Activated gamma-delta T cell treated with anti-CD3 and anti-CD28 coated beads, Interleukin-2, amount 50 U/mL, for 16 hours (primary cell): Measurements from ENCODE around the gene CD93.

Experiments
- DNase-seq: peaks from one replicate; pipeline ENCODE4 v3.0.0-alpha.2; 2020; ENCODE audit warnings: low read depth

Gene CD93

DNA sequence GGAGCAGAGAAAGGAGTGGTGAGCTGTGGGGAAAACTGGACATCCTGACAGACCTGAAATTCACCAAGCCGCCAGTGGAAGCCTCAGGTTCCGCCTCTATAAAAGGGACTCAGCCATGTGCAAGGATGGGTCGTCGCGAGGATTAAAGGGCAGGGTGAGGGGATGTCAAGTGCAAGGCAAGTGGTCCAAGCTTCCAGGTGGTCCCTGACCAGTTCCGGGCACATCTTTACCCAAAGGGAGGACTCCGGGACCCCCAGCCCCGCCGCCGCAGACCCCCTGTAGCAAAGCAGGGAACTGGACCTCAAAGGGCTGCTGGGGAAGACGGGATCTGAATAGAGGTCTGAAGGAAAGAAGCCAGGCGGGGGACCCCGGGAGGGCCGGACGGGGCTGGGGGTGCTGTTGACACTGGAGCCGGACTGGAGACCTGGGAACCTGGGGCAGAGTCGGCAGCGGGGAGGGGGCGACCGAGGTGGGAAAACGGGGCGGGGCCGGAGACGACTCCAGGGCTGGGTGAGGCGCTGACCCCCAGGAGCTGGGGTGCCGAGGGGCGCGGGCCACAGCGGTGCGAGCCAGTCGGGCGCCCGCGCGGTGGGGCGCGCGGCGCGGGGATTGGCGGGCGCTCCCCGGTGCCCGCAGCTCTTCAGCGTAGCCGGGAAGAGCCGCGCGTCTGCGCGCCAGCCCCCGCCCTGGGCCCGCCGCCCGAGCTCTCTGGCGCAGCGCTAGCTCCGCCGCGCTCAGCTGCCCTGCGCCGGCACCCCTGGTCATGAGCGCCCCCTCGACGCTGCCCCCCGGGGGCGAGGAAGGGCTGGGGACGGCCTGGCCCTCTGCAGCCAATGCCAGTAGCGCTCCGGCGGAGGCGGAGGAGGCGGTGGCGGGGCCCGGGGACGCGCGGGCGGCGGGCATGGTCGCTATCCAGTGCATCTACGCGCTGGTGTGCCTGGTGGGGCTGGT, 51.1 kb downstream of the CD93 start, which contains the start of gene SSTR4:
TSS of gene SSTR4 (plus strand) at position 592 of the 951 bp plus-strand sequence. CDS start at position 764, 172 bp downstream.
- DNase-seq = no peak

DNA sequence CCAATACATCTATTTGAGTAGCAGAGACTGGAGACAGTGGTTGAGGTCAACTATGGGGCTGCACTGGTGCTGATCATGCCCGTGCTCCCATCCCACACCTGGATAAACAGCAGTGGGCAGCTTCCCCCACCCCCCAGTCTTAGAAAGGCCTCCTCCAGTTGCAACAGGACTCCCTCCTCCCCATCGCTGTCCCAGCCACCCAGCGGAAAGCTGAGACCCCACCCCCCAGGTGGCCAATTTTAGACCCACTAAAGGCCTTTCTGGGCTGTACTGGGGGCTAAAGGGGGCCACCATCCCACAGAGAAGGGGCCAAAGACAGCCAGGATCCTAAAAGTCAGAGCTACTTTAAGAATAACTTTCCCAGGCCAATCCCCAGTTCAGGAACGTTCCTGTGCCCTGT, 52.2 kb downstream of the CD93 start:
- DNase-seq = no peak

DNA sequence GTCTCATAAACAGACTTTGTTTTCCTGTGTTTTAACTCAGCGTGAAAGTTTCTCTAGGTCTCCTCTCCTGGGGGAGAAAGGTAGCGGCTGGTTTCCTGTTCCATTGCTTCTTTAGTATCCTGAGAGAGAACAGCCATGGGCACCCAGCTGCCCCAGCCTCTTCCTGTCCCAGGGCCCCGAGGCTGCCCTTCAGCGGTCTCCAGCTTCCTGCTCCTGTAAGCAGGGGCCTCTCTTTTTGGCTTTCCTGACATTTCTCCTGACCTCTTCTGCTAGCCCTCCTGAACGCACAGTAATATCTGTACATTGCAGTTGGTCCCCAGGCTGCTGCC, 53.4 kb downstream of the CD93 start:
- DNase-seq = no peak

DNA sequence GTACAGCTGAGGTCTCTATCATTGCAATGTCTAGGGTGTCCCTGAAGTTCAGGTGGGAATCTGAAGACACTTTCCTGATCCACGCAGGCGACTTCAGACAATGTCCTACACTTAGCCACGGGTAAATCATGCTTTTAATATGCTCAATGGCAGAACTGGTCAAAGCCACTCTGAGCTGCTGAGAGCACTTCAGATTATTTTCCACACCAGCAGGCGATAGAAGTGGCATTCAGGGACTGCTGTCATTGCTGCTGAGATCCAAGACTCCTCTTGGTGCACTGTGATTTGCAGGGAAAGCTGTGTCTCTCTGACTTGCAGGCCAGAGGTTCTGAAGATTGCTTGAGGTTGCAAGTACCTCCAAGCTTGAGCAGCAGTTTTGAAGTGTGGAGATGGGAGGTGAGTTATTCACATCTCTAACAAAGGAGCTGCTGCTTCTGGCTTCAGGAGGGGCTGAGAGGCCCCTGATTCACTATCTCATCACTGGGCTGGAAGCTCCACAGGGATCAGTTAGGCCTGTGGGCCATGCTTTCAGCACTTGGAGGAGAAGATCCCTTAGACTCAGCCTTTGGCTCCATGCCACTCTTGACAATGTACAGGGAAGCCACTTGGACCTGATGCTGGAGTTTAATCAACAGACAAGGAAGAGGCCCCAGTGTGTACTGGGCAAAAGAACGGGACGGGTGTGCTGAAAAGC, 53.9 kb downstream of the CD93 start:
- no peak for DNase-seq

DNA sequence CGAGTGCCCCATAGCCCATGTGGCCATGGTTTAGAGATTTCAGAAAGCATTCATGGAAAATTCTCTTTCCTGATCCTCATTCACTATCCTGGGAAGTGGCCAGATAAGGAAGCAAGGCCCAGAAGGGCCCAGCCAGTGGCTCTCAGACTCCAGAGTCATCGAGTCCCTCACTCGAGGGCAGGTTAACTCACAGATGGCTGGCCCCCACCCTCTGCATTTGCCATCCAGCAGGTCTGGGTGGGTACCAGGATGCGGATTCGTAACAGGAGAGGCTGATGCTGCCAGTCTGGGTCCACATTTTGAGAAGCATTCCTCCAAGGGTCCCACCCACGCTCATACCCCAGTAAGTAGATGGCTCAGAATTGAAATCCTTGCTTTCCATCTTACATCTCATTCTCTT, 54.8 kb downstream of the CD93 start:
- no peak for DNase-seq
